OCI-LY7 (cell line): ENCODE measurements around the gene KLK15. TPM values are rescaled to one million over a fixed set of nuclear protein-coding genes. Genes with fewer than 3 reads are reported as not detected.

Experiments
- BruUV-seq: library from RNA; stranded (reverse); fragments of 400-500 nt; replicated peaks from 2 replicates; lab custom pipeline; 2021; lab: Mats Ljungman, UMichigan
- CTCF ChIA-PET: fragments of 300-600 bp; sonication (Branson Sonifier 250); formaldehyde crosslinking; loops from one replicate; lab custom pipeline; 2022; ENCODE audit warnings: antibody characterized with exemption; ENCODE audit not compliant: unreplicated experiment; lab: Charles Lee
- POLR2A ChIA-PET: fragments of 300-600 bp; sonication (Branson Sonifier 250); formaldehyde crosslinking; loops from one replicate; lab custom pipeline; 2022; ENCODE audit warnings: antibody characterized with exemption; lab: Charles Lee
- DNase-seq: peaks from one replicate; pipeline ENCODE4 v3.0.0-alpha.2; 2015; ENCODE audit warnings: low spot score
- H2AFZ ChIP-seq: fragments of 200-600 bp; sonication (generic), shearing (Covaris generic); 2 replicates; pipeline ENCODE4 v1.6.1; 2014; ENCODE audit warnings: mild to moderate bottlenecking, antibody characterized with exemption, low read length, moderate library complexity
- H3K27ac ChIP-seq: fragments of 200-600 bp; sonication (generic); 2 replicates; pipeline ENCODE4 v1.5.1; 2014; ENCODE audit warnings: mixed run types, low read depth, mild to moderate bottlenecking, moderate library complexity, low read length, inconsistent platforms; ENCODE audit not compliant: poor library complexity, severe bottlenecking
- H3K36me3 ChIP-seq: fragments of 200-600 bp; sonication (generic); 2 replicates; pipeline ENCODE4 v1.6.1; 2014; ENCODE audit warnings: mild to moderate bottlenecking, antibody characterized with exemption, low read length, moderate library complexity, mixed read lengths; ENCODE audit not compliant: insufficient read depth
- H3K4me1 ChIP-seq: fragments of 200-600 bp; sonication (generic); 2 replicates; pipeline ENCODE4 v1.5.1; 2014; ENCODE audit warnings: mild to moderate bottlenecking, low read length; ENCODE audit not compliant: insufficient read depth, poor library complexity, severe bottlenecking
- H3K4me2 ChIP-seq: fragments of 200-600 bp; sonication (generic); 2 replicates; pipeline ENCODE4 v1.6.1; 2014; ENCODE audit warnings: mild to moderate bottlenecking, low read length
- H3K4me3 ChIP-seq: fragments of 200-600 bp; sonication (generic); 2 replicates; pipeline ENCODE4 v1.5.1; 2014; ENCODE audit warnings: mild to moderate bottlenecking, low read depth, low read length; ENCODE audit not compliant: poor library complexity, severe bottlenecking
- H3K79me2 ChIP-seq: fragments of 200-600 bp; sonication (generic); 2 replicates; pipeline ENCODE4 v1.6.1; 2016; ENCODE audit warnings: low read depth, mild to moderate bottlenecking, low read length, moderate library complexity, mixed read lengths; ENCODE audit not compliant: insufficient read depth
- H3K9me2 ChIP-seq: fragments of 200-600 bp; sonication (generic); 2 replicates; pipeline ENCODE4 v1.6.1; 2016; ENCODE audit warnings: mild to moderate bottlenecking, low read length, mixed read lengths; ENCODE audit not compliant: insufficient read depth
- H3K9me3 ChIP-seq: fragments of 200-600 bp; sonication (generic); 2 replicates; pipeline ENCODE4 v1.6.1; 2014; ENCODE audit warnings: mild to moderate bottlenecking, mixed run types, low read length, mixed read lengths
- H4K20me1 ChIP-seq: fragments of 200-600 bp; sonication (generic); 2 replicates; pipeline ENCODE4 v1.6.1; 2014; ENCODE audit warnings: mild to moderate bottlenecking, antibody characterized with exemption, low read length, moderate library complexity, mixed read lengths; ENCODE audit not compliant: insufficient read depth
- CTCF ChIP-seq: fragments of 200-600 bp; sonication (generic); conservative IDR thresholded peaks from 2 replicates; pipeline ENCODE4 v1.5.1; 2014; ENCODE audit warnings: mild to moderate bottlenecking, antibody characterized with exemption, low read length, moderate library complexity, mixed read lengths
- EZH2phosphoT487 ChIP-seq: fragments of 200-600 bp; sonication (generic); IDR thresholded peaks from 2 replicates; pipeline ENCODE4 v1.6.1; 2018; ENCODE audit warnings: low read depth, borderline replicate concordance, mild to moderate bottlenecking, mixed run types, antibody characterized with exemption, low read length, moderate library complexity, mixed read lengths
- intact Hi-C: fragments of 100-400 bp; cut with micrococcal nuclease; formaldehyde crosslinking; loops from one replicate; pipeline ENCODE4 v1.10.0; 2022; ENCODE audit not compliant: unreplicated experiment
- total RNA-seq, 2 experiments: library from RNA; depleted of rRNA in 1 of 2; stranded (reverse); fragments of >200 nt in 1 of 2; shearing (Covaris generic) in 1 of 2; gene quantifications; 2 replicates each; pipeline ENCODE4 v1.2.3, GENCODE V29; 2014 to 2022

Gene KLK15
- total RNA-seq, 2 experiments from 2014 or later, result not detected

- intact Hi-C loops, result no loop called here
- DNase-seq, result no peak
- Histone ChIP-seq H3K4me3 (no peak overlapping the region), H3K36me3 (no peaks in the 10 kb centered on the region), H3K27ac (no peak overlapping the region), H3K4me1 (no peaks in the 10 kb centered on the region), H4K20me1 (no peaks in the 10 kb centered on the region), H3K9me2 (no peaks in the 10 kb centered on the region), H3K79me2 (no peaks in the 10 kb centered on the region), H3K4me2 (no peak overlapping the region), H2AFZ (no peak overlapping the region), H3K9me3 (no peaks in the 10 kb centered on the region)
- ChIA-PET CTCF (no interaction called here), POLR2A (no interaction called here)
- no TSS peak for BruUV-seq
- TF ChIP-seq EZH2phosphoT487 (no peak), CTCF (no peak)
Observed at GRCh38 chr19:50778906-50779430, 54.4 kb downstream of the KLK15 start.

- Histone ChIP-seq H2AFZ (no peak overlapping the region), H3K4me2 (no peak overlapping the region), H3K79me2 (no peaks in the 10 kb centered on the region), H3K9me3 (no peaks in the 10 kb centered on the region), H3K9me2 (no peaks in the 10 kb centered on the region), H3K36me3 (no peaks in the 10 kb centered on the region), H3K4me1 (no peaks in the 10 kb centered on the region), H3K4me3 (no peak overlapping the region), H3K27ac (no peak overlapping the region), H4K20me1 (no peaks in the 10 kb centered on the region)
- ChIA-PET POLR2A (no interaction called here), CTCF (no interaction called here)
- intact Hi-C loops, result no loop called here
- TF ChIP-seq CTCF (no peak), EZH2phosphoT487 (no peak)
- DNase-seq, result no peak
- BruUV-seq, result no TSS peak
Observed at GRCh38 chr19:50777830-50778303, 55.5 kb downstream of the KLK15 start.

GRCh38 chr19:50777261-50777660 is 56.1 kb downstream of the KLK15 start:
- H3K27ac ChIP-seq, result no peak overlapping the region
- no peak overlapping the region for H3K4me2 ChIP-seq
- H2AFZ ChIP-seq, result no peak overlapping the region
- no peak overlapping the region for H3K4me3 ChIP-seq
- intact Hi-C loops, result no loop called here
- TF ChIP-seq EZH2phosphoT487 (no peak), CTCF (no peak)
- POLR2A ChIA-PET, result interaction anchor here (0.6 to 0.7 kb wide), 2 partner anchors 105 to 236 kb away, joined by 3 to 4 read pairs; no protein-coding TSS in a partner anchor
- peaks cover 5% of the 10 kb centered on the region; the same call in 1 of the 2 replicates for H3K9me3 ChIP-seq
- no TSS peak for BruUV-seq
- no peaks in the 10 kb centered on the region for H3K79me2 ChIP-seq
- H4K20me1 ChIP-seq, result no peaks in the 10 kb centered on the region
- H3K4me1 ChIP-seq, result no peaks in the 10 kb centered on the region
- no peaks in the 10 kb centered on the region for H3K36me3 ChIP-seq
- CTCF ChIA-PET, result no interaction called here
- no peak for DNase-seq
- H3K9me2 ChIP-seq, result no peaks in the 10 kb centered on the region
